IPS-15b (cell line): Measurements from ENCODE around the gene TOP2B.

ENCODE experiments used
- H3K27me3 ChIP-seq: one replicate; pipeline ENCODE4 v1.6.1; 2013; ENCODE audit warnings: low read length; ENCODE audit not compliant: control insufficient read depth, insufficient read depth
- H3K36me3 ChIP-seq: one replicate; pipeline ENCODE4 v1.6.1; 2013; ENCODE audit warnings: low read length; ENCODE audit not compliant: control insufficient read depth, insufficient read depth
- H3K4me1 ChIP-seq: one replicate; pipeline ENCODE4 v1.6.1; 2013; ENCODE audit warnings: mild to moderate bottlenecking, low read length; ENCODE audit not compliant: control insufficient read depth, insufficient read depth
- H3K4me3 ChIP-seq: one replicate; pipeline ENCODE4 v1.5.1; 2013; ENCODE audit warnings: low read depth, low read length
- H3K9ac ChIP-seq: one replicate; pipeline ENCODE4 v1.6.1; 2013; ENCODE audit warnings: low read depth, mild to moderate bottlenecking, low read length
- H3K9me3 ChIP-seq: one replicate; pipeline ENCODE4 v1.6.1; 2013; ENCODE audit warnings: mild to moderate bottlenecking, low read length; ENCODE audit not compliant: control insufficient read depth, insufficient read depth

Gene TOP2B

GRCh38 chr3:25587094-25587493, 77.6 kb downstream of the TOP2B start:
- Histone ChIP-seq H3K4me3 (no peak overlapping the region), H3K27me3 (no peaks in the 10 kb centered on the region), H3K4me1 (no peaks in the 10 kb centered on the region), H3K9ac (no peak overlapping the region), H3K36me3 (no peaks in the 10 kb centered on the region), H3K9me3 (no peaks in the 10 kb centered on the region)

- Histone ChIP-seq H3K36me3 (no peaks in the 10 kb centered on the region), H3K4me3 (no peak overlapping the region), H3K4me1 (peaks cover 3% of the 10 kb centered on the region), H3K9ac (no peak overlapping the region), H3K27me3 (no peaks in the 10 kb centered on the region), H3K9me3 (no peaks in the 10 kb centered on the region)
These were observed 78.2 kb downstream of the TOP2B start for GRCh38 chr3:25586553-25586952.

DNA sequence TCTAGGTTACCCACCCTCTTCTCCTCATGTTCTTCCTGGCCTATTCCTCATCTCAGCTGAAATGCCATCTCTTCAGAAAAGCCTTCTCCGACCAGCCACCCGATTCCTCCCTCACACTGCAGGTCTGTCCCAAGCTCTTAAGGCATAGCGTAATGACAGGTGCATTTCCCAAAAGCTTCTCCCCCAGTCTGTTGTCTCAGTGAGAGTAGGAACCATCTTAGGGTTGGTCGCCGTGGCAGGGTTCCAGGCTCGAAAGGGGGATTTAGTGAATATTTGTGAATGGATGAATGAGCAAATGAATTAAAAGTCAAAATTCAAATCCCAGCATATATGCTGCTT, 78.6 kb downstream of the TOP2B start:
- no peak overlapping the region for H3K4me3 ChIP-seq
- H3K9me3 ChIP-seq: no peaks in the 10 kb centered on the region
- H3K36me3 ChIP-seq: no peaks in the 10 kb centered on the region
- peaks cover 3% of the 10 kb centered on the region for H3K4me1 ChIP-seq
- no peak overlapping the region for H3K9ac ChIP-seq
- H3K27me3 ChIP-seq: no peaks in the 10 kb centered on the region

DNA sequence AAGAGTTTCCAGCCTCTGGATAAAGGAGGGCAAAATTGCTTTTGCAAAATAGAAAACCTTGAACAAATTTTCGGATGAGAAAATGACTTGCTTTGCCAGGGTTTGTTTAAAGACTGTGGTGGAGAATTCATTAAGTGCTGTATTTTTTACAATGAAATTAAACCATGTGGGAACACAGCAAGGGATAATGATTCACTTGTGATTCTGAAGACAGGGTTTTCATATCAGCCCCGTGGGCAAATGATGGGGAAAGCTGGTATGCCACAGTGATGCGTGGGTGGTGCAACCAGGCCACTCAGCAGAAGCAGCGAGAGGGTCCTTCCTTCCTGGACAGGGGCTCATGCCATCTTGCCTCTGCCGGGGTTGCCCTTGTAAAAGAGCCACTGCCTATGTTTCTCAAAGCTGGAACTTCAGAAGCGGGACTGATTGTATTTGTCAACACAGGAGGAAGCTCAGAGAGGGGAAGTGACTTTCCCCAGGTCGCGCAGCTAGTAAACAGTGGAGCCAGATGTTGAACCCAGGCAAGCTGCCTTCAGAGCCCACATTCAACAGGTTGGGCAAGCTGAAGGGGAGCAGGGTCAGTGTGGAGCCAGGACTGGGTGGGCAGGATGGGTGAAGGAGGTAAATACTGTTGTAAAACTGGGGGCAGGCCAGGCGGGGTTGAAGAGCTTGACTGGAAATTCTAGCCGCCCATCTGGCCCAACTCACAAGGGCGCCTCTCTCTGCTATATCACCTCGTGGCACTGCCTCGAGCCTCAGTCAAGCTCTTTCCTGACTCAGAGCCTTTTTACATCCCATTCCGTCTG, 79.1 kb downstream of the TOP2B start:
- no peaks in the 10 kb centered on the region for H3K36me3 ChIP-seq
- no peak overlapping the region for H3K4me3 ChIP-seq
- H3K27me3 ChIP-seq: no peaks in the 10 kb centered on the region
- H3K9me3 ChIP-seq: no peaks in the 10 kb centered on the region
- H3K9ac ChIP-seq: no peak overlapping the region
- H3K4me1 ChIP-seq: peaks cover 3% of the 10 kb centered on the region

DNA sequence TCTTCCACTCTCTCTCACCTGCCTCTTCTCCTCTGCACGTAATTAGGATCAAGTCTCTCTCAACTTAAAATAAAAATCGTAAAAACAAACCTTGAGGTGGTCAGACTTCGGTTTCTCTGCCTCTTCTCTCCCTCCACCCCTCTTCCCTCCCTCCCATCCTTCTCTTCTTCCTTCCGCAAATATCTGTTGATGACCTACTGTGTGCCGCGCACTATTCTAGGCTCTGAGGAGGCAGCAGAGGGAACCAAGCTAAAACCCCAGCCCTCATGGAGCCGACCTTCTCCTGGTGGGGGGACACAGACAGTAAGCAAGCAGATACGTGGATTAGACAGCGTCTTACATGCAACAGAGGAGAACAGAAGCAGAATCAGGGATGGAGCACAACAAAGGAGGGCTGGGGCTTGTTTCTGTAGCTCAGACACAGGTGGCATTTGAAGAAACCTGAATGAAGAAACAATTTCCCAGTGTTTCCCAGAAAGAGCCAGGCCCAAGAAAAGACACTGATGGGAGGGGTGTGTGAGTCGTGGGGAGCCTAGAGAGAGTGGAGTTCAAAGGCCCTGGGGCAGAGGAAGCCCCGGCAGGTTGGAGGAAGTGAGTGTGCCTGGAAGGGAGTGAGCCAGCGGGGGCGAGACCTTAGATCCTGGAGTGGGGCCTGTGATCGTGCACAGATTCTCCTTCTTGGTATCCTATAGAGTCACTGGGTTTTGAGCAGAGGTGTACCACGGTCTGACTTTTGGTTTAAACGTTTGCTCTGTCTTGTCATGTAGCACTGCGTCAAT, 80.5 kb downstream of the TOP2B start:
- Histone ChIP-seq H3K9me3 (no peaks in the 10 kb centered on the region), H3K36me3 (no peaks in the 10 kb centered on the region), H3K4me1 (peaks cover 3% of the 10 kb centered on the region), H3K27me3 (no peaks in the 10 kb centered on the region), H3K4me3 (no peak overlapping the region), H3K9ac (no peak overlapping the region)

- Histone ChIP-seq H3K27me3 (no peaks in the 10 kb centered on the region), H3K36me3 (no peaks in the 10 kb centered on the region), H3K9ac (no peak overlapping the region), H3K4me3 (no peak overlapping the region), H3K9me3 (no peaks in the 10 kb centered on the region), H3K4me1 (peaks cover 3% of the 10 kb centered on the region)
These were observed 81.4 kb downstream of the TOP2B start for GRCh38 chr3:25583343-25583742.

DNA sequence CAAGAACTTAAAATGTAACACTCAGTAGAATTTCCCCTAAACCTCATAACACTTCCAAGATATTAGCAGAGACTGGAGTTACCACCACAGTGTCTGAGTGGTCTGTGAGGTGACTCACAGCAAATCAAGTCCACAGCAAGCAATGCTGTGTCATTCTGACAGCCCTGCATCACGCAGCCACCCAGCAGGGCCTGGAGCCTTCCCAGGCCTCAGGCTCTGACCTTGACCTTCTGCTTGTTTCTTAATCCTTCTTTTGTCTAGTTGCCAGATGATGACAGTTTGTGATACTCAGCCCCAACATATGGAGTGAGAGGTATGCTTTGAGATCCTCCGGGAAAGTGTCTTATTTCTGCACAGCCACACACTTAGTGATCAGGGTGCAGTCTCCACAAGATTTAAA, 82.5 kb downstream of the TOP2B start:
- no peaks in the 10 kb centered on the region for H3K36me3 ChIP-seq
- no peak overlapping the region for H3K9ac ChIP-seq
- no peaks in the 10 kb centered on the region for H3K9me3 ChIP-seq
- no peak overlapping the region for H3K4me3 ChIP-seq
- no peaks in the 10 kb centered on the region for H3K27me3 ChIP-seq
- H3K4me1 ChIP-seq: peaks cover 3% of the 10 kb centered on the region

- Histone ChIP-seq H3K9ac (no peak overlapping the region), H3K27me3 (no peaks in the 10 kb centered on the region), H3K4me3 (no peak overlapping the region), H3K4me1 (peaks cover 3% of the 10 kb centered on the region), H3K9me3 (no peaks in the 10 kb centered on the region), H3K36me3 (no peaks in the 10 kb centered on the region)
These were observed 82.9 kb downstream of the TOP2B start for GRCh38 chr3:25581823-25582222.

GRCh38 chr3:25581335-25581734, 83.4 kb downstream of the TOP2B start:
- peaks cover 3% of the 10 kb centered on the region for H3K4me1 ChIP-seq
- H3K9me3 ChIP-seq: no peaks in the 10 kb centered on the region
- H3K4me3 ChIP-seq: no peak overlapping the region
- H3K9ac ChIP-seq: no peak overlapping the region
- no peaks in the 10 kb centered on the region for H3K27me3 ChIP-seq
- H3K36me3 ChIP-seq: no peaks in the 10 kb centered on the region

DNA sequence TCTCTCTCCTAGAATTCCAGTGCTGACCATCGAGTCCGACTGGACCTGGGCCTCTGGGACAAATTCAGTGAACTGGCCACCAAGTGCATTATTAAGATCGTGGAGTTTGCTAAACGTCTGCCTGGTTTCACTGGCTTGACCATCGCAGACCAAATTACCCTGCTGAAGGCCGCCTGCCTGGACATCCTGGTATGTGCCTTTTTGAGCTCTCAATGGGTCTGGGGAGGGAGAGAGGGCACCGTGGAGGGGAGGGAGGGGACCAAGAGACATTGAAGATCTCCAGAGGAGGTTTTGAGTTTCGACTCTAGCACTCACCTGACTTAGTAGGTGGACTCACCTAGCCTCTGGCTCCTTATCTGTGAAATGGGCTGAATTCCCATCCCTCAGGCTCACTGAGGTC, 84.2 kb downstream of the TOP2B start:
- no peaks in the 10 kb centered on the region for H3K36me3 ChIP-seq
- no peak overlapping the region for H3K4me3 ChIP-seq
- no peak overlapping the region for H3K9ac ChIP-seq
- peaks cover 3% of the 10 kb centered on the region for H3K4me1 ChIP-seq
- H3K27me3 ChIP-seq: no peaks in the 10 kb centered on the region
- no peaks in the 10 kb centered on the region for H3K9me3 ChIP-seq

DNA sequence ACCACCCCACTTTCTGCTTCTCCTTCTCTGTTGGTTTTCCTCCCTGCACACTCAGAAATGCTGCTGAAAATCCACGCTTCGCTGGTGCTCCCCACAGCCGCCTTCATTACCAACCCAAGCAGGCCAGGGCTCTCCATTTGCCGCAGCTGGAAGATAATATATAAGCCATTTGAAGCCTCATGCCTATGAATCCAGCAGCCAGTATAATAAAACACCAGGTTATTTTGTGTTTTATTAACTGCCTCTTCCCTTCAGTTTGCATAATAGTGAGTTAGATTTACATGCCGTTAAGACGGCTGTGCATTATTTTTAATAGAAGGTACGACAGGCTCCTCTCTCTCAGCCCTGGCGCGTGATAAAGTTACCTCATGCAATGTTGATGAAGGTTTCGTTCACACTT, 86.6 kb downstream of the TOP2B start:
- Histone ChIP-seq H3K4me1 (peaks cover 3% of the 10 kb centered on the region), H3K36me3 (no peaks in the 10 kb centered on the region), H3K9me3 (no peaks in the 10 kb centered on the region), H3K4me3 (no peak overlapping the region), H3K9ac (no peak overlapping the region), H3K27me3 (no peaks in the 10 kb centered on the region)

DNA sequence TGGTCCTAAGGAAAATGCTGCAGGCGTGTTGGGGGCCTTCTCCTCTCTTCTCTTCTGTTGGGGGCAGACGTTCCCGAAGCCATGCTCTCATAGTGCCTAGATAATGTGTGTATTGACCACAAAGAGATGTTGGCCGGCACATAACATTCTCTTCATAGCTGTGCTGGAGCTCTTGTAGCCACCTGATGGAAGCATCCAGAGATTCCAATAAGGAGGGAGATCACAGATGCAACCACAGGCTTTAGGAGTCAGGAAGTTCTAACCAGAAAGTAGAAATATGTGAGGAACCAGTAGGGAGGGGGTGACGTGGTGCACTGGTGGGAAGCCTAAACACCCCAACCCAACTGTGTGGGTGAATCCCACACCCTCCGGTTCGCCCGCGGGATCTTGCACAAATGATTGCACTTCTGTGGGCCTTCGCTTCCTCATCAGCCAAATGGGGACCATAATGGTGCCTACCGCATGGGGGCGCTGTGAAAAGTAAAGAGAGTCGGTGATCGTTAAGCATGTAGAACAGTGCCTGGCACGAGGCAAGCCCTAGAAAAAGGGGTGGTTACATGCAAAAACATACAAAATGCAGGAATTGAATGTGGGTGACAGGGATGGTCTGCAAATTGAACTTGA, 87.8 kb downstream of the TOP2B start:
- H3K27me3 ChIP-seq: no peaks in the 10 kb centered on the region
- H3K4me1 ChIP-seq: peaks cover 1% of the 10 kb centered on the region

More for the DNA sequence above, 87.8 kb downstream of the TOP2B start:
- Histone ChIP-seq H3K4me3 (no peak overlapping the region), H3K9me3 (no peaks in the 10 kb centered on the region), H3K9ac (no peak overlapping the region), H3K36me3 (no peaks in the 10 kb centered on the region)
